ENCODE results near the gene PARD6B. TPM values are rescaled to one million over a fixed set of nuclear protein-coding genes. Genes with fewer than 3 reads are reported as not detected.

The PARD6B gene
- total and polyA plus RNA-seq, 2 of the 13 experiments (the other 11 are each of a cell fraction or from before 2014, with no cell fraction given), result 6.9 to 22.2 TPM

GRCh38 chr20:50731055-50731929, at the start of gene PARD6B (continued):
- TF ChIP-seq ZNF510 (CRISPR knock-in tag; IDR thresholded peaks at IDR 0.05; ENCODE audit: low read depth) (peak; percentile 11), RBM39 (IDR thresholded peaks at IDR 0.05; ENCODE audit: low read depth, low read length, poor library complexity, severe bottlenecking) (peak; percentile 59), ZFP62 (CRISPR knock-in tag; IDR thresholded peaks at IDR 0.05) (no peak), PRMT3 (CRISPR knock-in tag; IDR thresholded peaks at IDR 0.05; ENCODE audit: borderline replicate concordance, low read depth) (no peak; the same call in 1 of the 2 replicates), ZSCAN5A (CRISPR knock-in tag; IDR thresholded peaks at IDR 0.05; ENCODE audit: borderline replicate concordance) (no peak; the same call in 1 of the 2 replicates), SPEN (CRISPR knock-in tag; IDR thresholded peaks at IDR 0.05; ENCODE audit: low read depth) (peak; percentile 94), FOXM1 (CRISPR knock-in tag; IDR thresholded peaks at IDR 0.05) (peak; percentile 87; the same call in 1 of the 2 replicates), SETDB1 (CRISPR knock-in tag; IDR thresholded peaks at IDR 0.05; ENCODE audit: borderline replicate concordance) (no peak), GABPB1 (CRISPR knock-in tag; IDR thresholded peaks at IDR 0.05) (peak; percentile 93), KLF9 (CRISPR knock-in tag; IDR thresholded peaks at IDR 0.05; ENCODE audit: low read depth) (no peak), MED1 (CRISPR knock-in tag; IDR thresholded peaks at IDR 0.05) (peak; percentile 75; the same call in 1 of the 2 replicates), NRL (CRISPR knock-in tag; IDR thresholded peaks at IDR 0.05; ENCODE audit: borderline replicate concordance) (peak; percentile 89)
- TF ChIP-seq, protein P1, sequence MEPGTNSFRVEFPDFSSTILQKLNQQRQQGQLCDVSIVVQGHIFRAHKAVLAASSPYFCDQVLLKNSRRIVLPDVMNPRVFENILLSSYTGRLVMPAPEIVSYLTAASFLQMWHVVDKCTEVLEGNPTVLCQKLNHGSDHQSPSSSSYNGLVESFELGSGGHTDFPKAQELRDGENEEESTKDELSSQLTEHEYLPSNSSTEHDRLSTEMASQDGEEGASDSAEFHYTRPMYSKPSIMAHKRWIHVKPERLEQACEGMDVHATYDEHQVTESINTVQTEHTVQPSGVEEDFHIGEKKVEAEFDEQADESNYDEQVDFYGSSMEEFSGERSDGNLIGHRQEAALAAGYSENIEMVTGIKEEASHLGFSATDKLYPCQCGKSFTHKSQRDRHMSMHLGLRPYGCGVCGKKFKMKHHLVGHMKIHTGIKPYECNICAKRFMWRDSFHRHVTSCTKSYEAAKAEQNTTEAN (CRISPR knock-in tag; conservative IDR thresholded peaks at IDR 0.05), result peak; percentile 84; the same call in 1 of the 2 replicates
- TF ChIP-seq, protein P2, sequence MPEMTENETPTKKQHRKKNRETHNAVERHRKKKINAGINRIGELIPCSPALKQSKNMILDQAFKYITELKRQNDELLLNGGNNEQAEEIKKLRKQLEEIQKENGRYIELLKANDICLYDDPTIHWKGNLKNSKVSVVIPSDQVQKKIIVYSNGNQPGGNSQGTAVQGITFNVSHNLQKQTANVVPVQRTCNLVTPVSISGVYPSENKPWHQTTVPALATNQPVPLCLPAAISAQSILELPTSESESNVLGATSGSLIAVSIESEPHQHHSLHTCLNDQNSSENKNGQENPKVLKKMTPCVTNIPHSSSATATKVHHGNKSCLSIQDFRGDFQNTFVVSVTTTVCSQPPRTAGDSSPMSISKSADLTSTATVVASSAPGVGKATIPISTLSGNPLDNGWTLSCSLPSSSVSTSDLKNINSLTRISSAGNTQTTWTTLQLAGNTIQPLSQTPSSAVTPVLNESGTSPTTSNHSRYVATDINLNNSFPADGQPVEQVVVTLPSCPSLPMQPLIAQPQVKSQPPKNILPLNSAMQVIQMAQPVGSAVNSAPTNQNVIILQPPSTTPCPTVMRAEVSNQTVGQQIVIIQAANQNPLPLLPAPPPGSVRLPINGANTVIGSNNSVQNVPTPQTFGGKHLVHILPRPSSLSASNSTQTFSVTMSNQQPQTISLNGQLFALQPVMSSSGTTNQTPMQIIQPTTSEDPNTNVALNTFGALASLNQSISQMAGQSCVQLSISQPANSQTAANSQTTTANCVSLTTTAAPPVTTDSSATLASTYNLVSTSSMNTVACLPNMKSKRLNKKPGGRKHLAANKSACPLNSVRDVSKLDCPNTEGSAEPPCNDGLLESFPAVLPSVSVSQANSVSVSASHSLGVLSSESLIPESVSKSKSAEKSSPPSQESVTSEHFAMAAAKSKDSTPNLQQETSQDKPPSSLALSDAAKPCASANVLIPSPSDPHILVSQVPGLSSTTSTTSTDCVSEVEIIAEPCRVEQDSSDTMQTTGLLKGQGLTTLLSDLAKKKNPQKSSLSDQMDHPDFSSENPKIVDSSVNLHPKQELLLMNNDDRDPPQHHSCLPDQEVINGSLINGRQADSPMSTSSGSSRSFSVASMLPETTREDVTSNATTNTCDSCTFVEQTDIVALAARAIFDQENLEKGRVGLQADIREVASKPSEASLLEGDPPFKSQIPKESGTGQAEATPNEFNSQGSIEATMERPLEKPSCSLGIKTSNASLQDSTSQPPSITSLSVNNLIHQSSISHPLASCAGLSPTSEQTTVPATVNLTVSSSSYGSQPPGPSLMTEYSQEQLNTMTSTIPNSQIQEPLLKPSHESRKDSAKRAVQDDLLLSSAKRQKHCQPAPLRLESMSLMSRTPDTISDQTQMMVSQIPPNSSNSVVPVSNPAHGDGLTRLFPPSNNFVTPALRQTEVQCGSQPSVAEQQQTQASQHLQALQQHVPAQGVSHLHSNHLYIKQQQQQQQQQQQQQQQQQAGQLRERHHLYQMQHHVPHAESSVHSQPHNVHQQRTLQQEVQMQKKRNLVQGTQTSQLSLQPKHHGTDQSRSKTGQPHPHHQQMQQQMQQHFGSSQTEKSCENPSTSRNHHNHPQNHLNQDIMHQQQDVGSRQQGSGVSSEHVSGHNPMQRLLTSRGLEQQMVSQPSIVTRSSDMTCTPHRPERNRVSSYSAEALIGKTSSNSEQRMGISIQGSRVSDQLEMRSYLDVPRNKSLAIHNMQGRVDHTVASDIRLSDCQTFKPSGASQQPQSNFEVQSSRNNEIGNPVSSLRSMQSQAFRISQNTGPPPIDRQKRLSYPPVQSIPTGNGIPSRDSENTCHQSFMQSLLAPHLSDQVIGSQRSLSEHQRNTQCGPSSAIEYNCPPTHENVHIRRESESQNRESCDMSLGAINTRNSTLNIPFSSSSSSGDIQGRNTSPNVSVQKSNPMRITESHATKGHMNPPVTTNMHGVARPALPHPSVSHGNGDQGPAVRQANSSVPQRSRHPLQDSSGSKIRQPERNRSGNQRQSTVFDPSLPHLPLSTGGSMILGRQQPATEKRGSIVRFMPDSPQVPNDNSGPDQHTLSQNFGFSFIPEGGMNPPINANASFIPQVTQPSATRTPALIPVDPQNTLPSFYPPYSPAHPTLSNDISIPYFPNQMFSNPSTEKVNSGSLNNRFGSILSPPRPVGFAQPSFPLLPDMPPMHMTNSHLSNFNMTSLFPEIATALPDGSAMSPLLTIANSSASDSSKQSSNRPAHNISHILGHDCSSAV (CRISPR knock-in tag; IDR thresholded peaks at IDR 0.05; ENCODE audit: borderline replicate concordance), result no peak

Measured in HepG2 (cell line).